Activated CD8-positive, alpha-beta memory T cell treated with anti-CD3 and anti-CD28 coated beads for 48 hours (primary cell): ENCODE results near the gene ZNF600.
A peak's percentile ranks its signal among the peaks of the same experiment; 100 is the strongest.
"Not testable (repeated sequence)": the region's sequence is repeated elsewhere in the genome, so short reads cannot be mapped to it uniquely, and the experiment has no call there.

ENCODE experiments used
- DNase-seq, 3 experiments: peaks; one replicate each; pipeline ENCODE4 v3.0.0-alpha.2; 2020; ENCODE audit warnings: low read depth in 2 of 3, low spot score in 2 of 3

The ZNF600 gene

GRCh38 chr19:52742516-52742915 lies 44.1 kb downstream of the ZNF600 start:
- DNase-seq, result no peak

GRCh38 chr19:52741951-52742485 lies 44.6 kb downstream of the ZNF600 start:
- no peak for DNase-seq

- DNase-seq, result not testable (repeated sequence)
These were observed 45.2 kb downstream of the ZNF600 start for GRCh38 chr19:52741371-52741770.

- DNase-seq, result no peak
These were observed 47.0 kb downstream of the ZNF600 start for GRCh38 chr19:52739576-52739975.

- DNase-seq, result no peak
These were observed 50.9 kb downstream of the ZNF600 start for GRCh38 chr19:52735734-52736133.

- DNase-seq, result peak; percentile 93 to 99 (median 94)
These were observed 51.5 kb downstream of the ZNF600 start, which contains the start of gene ZNF611 for GRCh38 chr19:52734893-52735661. TSS of gene ZNF611 (minus strand) at chr19:52735044. CDS start at chr19:52715894, 19,150 bp downstream.

- no peak for DNase-seq
These were observed 52.2 kb downstream of the ZNF600 start for GRCh38 chr19:52734331-52734892.

GRCh38 chr19:52726051-52726450 lies 60.5 kb downstream of the ZNF600 start:
- not testable (repeated sequence) for DNase-seq

- DNase-seq, result no peak
These were observed 61.0 kb downstream of the ZNF600 start for GRCh38 chr19:52725528-52725961.

GRCh38 chr19:52724701-52725514 lies 61.7 kb downstream of the ZNF600 start:
- no peak for DNase-seq

- not testable (repeated sequence) for DNase-seq
These were observed 62.5 kb downstream of the ZNF600 start for GRCh38 chr19:52723907-52724598.

- no peak for DNase-seq
These were observed 64.3 kb downstream of the ZNF600 start for GRCh38 chr19:52722062-52723003.

GRCh38 chr19:52720541-52720940 lies 66.0 kb downstream of the ZNF600 start:
- not testable (repeated sequence) for DNase-seq

GRCh38 chr19:52716522-52716921 lies 70.1 kb downstream of the ZNF600 start:
- no peak for DNase-seq

GRCh38 chr19:52715902-52716301 lies 70.7 kb downstream of the ZNF600 start:
- not testable (repeated sequence) for DNase-seq

- DNase-seq, result not testable (repeated sequence)
These were observed 71.3 kb downstream of the ZNF600 start for GRCh38 chr19:52715330-52715729.
